Prostate gland (tissue), 2 donors: ENCODE measurements around the gene STK24.

Source experiments
- CTCF ChIP-seq, 4 experiments: fragments of 200-600 bp in 2 of 4; fragments of 450-650 bp in 2 of 4; sonication (generic) in 2 of 4; IDR thresholded peaks; 1 replicate in 3 of 4; 2 replicates in 1 of 4; pipeline ENCODE4 v1.5.1; 2016 to 2019; ENCODE audit warnings: antibody characterized with exemption in 4 of 4, mild to moderate bottlenecking in 2 of 4, moderate library complexity in 2 of 4
- POLR2A ChIP-seq: fragments of 450-650 bp; IDR thresholded peaks from one replicate; pipeline ENCODE4 v1.6.1; 2016; ENCODE audit warnings: antibody characterized with exemption, mild to moderate bottlenecking
- POLR2AphosphoS5 ChIP-seq: sonication (generic); formaldehyde crosslinking; IDR thresholded peaks from one replicate; pipeline ENCODE4 v1.6.1; 2017; ENCODE audit warnings: antibody characterized with exemption

- TF ChIP-seq CTCF (IDR thresholded peaks at IDR 0.05) (no peak), POLR2AphosphoS5 (peak; percentile 19), POLR2A (no peak)
Observed at GRCh38 chr13:98606296-98606695, 29.4 kb upstream of the STK24 start.
